ENCODE data around the gene ZCWPW1. TPM values are rescaled to one million over a fixed set of nuclear protein-coding genes. Genes with fewer than 3 reads are reported as not detected.

The ZCWPW1 gene
- total and polyA plus RNA-seq, 2 of the 8 experiments (the other 6 are each of a cell fraction or from before 2014, with no cell fraction given), result 0.51 to 1.4 TPM

DNA sequence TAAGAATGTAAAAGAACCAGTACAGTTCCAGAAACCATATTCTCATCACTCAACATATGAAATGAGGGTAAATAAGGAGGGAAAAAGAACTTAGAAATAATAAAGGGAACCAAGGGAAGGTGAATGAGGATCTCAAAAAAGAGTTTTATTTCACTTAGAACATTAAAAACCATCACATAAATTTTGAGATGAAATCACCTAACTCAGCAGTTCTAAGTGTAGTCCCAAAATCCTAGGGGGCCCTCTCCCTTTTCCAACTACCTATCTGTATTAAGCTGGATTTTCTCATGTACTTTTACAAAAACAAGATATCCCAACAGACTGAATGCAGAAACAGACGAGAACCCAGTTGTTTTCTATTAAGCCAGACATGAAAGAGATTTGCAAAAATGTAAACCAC is 3.2 kb downstream of the ZCWPW1 start (continued):
- TF ChIP-seq, protein P1, sequence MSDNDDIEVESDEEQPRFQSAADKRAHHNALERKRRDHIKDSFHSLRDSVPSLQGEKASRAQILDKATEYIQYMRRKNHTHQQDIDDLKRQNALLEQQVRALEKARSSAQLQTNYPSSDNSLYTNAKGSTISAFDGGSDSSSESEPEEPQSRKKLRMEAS (IDR thresholded peaks at IDR 0.05), result no peak
- TF ChIP-seq EP300 (IDR thresholded peaks at IDR 0.05; ENCODE audit: borderline replicate concordance in 1 of 2, low read depth in 2 of 2, low read length in 2 of 2), result no peak
